ENCODE results near the gene FBXO44.

The FBXO44 gene

DNA sequence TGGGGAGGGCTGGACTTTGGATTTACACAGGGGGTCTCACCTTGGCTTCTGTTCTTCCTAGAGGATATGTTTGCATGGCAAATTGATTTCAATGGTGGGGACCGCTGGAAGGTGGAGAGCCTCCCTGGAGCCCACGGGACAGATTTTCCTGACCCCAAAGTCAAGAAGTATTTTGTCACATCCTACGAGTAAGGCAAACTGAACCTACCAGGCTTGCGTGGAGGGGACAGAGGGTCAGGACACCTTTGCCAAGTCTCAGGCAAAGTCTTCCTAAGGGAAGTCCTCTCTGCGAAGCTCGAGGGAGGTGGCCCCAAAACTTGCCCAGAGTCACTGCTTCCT is 16.5 kb downstream of the FBXO44 start:
- peaks cover 22% of the 10 kb centered on the region for H3K36me3 ChIP-seq (ENCODE audit: control insufficient read depth, low read length)
- no peak for TF ChIP-seq CTCF (IDR thresholded peaks at IDR 0.05; ENCODE audit: low read depth, low read length, poor library complexity, severe bottlenecking)
- TF ChIP-seq EZH2phosphoT487 (IDR thresholded peaks at IDR 0.05; ENCODE audit: borderline replicate concordance, low read length) = no peak
- no peak overlapping the region for H3K27ac ChIP-seq (ENCODE audit: low read depth, low read length)
- no peak overlapping the region for H3K4me3 ChIP-seq (ENCODE audit: low read length)
- no peaks in the 10 kb centered on the region for H3K4me1 ChIP-seq (ENCODE audit: control insufficient read depth, low read length)
- no peaks in the 10 kb centered on the region for H3K79me2 ChIP-seq (ENCODE audit: control insufficient read depth, low read length)
- H4K20me1 ChIP-seq (ENCODE audit: control insufficient read depth, insufficient read depth, low read depth, low read length) = no peaks in the 10 kb centered on the region
- no peak overlapping the region for H3K4me2 ChIP-seq (ENCODE audit: low read length)
- H3K27me3 ChIP-seq (ENCODE audit: control insufficient read depth, low read length) = no peaks in the 10 kb centered on the region
- H3K9me3 ChIP-seq (ENCODE audit: control insufficient read depth, insufficient read depth, low read length) = no peaks in the 10 kb centered on the region
- no peaks in the 10 kb centered on the region for H3F3A ChIP-seq (ENCODE audit: control insufficient read depth, insufficient read depth)
- no peaks in the 10 kb centered on the region for H3K9me2 ChIP-seq (replicated peaks; ENCODE audit: control insufficient read depth, low read length)

DNA sequence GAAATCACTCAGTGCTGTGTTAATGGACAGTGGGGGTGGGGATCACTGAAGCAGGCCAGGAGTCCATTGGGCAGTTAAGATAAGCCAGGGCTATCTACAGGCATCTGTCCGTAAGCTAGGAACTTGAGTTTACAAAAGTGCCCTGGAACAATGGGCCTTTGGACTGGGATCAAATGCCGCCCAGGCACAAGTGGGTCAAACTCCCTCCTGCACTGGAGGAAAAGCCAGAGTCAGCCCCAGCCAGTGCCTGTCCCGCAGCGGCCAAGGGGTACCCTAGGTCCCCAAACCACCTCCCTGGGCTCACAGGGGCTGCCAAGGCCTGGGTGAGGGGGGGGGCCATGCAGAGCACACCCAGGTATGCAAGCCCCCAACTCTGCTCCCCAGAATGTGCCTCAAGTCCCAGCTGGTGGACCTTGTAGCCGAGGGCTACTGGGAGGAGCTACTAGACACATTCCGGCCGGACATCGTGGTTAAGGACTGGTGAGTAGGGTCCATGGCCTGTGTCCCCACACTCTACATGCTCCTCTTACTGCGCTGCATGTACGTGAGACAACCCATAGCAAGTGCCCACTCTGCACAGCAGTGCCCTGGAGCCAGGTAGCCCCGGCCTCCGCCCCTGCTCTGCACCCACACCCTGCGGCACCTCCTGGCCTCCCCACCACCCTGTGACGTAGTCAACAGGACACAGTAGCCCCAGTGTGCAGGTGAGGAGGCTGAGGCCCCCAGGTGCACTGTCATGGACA is 17.0 kb downstream of the FBXO44 start:
- Histone ChIP-seq H4K20me1 (ENCODE audit: control insufficient read depth, insufficient read depth, low read depth, low read length) (no peaks in the 10 kb centered on the region), H3K4me3 (ENCODE audit: low read length) (no peak overlapping the region), H3K36me3 (ENCODE audit: control insufficient read depth, low read length) (peaks cover 28% of the 10 kb centered on the region), H3K4me1 (ENCODE audit: control insufficient read depth, low read length) (no peaks in the 10 kb centered on the region), H3K27ac (ENCODE audit: low read depth, low read length) (no peak overlapping the region), H3K9me2 (replicated peaks; ENCODE audit: control insufficient read depth, low read length) (no peaks in the 10 kb centered on the region), H3K79me2 (ENCODE audit: control insufficient read depth, low read length) (no peaks in the 10 kb centered on the region), H3F3A (ENCODE audit: control insufficient read depth, insufficient read depth) (no peaks in the 10 kb centered on the region), H3K27me3 (ENCODE audit: control insufficient read depth, low read length) (no peaks in the 10 kb centered on the region), H3K4me2 (ENCODE audit: low read length) (no peak overlapping the region), H3K9me3 (ENCODE audit: control insufficient read depth, insufficient read depth, low read length) (no peaks in the 10 kb centered on the region)
- TF ChIP-seq EZH2phosphoT487 (IDR thresholded peaks at IDR 0.05; ENCODE audit: borderline replicate concordance, low read length) (no peak), CTCF (IDR thresholded peaks at IDR 0.05; ENCODE audit: low read depth, low read length, poor library complexity, severe bottlenecking) (no peak)

DNA sequence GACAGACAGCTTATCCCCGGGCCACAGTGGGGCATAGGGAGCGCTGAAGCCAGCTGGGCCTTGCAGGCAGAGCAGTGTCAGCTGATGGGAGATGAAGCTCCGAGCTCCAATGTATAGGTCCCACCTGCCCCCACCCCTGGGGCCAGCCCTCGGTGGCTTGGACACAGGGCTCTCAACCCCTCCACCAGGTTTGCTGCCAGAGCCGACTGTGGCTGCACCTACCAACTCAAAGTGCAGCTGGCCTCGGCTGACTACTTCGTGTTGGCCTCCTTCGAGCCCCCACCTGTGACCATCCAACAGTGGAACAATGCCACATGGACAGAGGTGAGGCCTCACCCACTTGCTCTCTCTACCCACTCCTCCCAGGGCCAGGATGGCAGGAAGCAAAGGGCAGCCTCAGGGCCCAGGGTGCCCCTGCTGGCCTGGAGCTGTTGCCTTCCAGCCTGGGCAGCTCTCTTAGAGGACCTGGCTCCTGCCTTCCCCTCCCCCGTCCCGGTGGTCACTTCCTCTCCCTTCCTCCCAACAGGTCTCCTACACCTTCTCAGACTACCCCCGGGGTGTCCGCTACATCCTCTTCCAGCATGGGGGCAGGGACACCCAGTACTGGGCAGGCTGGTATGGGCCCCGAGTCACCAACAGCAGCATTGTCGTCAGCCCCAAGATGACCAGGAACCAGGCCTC is 18.6 kb downstream of the FBXO44 start:
- TF ChIP-seq EZH2phosphoT487 (IDR thresholded peaks at IDR 0.05; ENCODE audit: borderline replicate concordance, low read length) = no peak
- TF ChIP-seq CTCF (IDR thresholded peaks at IDR 0.05; ENCODE audit: low read depth, low read length, poor library complexity, severe bottlenecking) = no peak
- no peaks in the 10 kb centered on the region for H3K27me3 ChIP-seq (ENCODE audit: control insufficient read depth, low read length)
- no peaks in the 10 kb centered on the region for H3F3A ChIP-seq (ENCODE audit: control insufficient read depth, insufficient read depth)
- no peak overlapping the region for H3K27ac ChIP-seq (ENCODE audit: low read depth, low read length)
- H3K79me2 ChIP-seq (ENCODE audit: control insufficient read depth, low read length) = no peaks in the 10 kb centered on the region
- H3K9me2 ChIP-seq (replicated peaks; ENCODE audit: control insufficient read depth, low read length) = no peaks in the 10 kb centered on the region
- H3K36me3 ChIP-seq (ENCODE audit: control insufficient read depth, low read length) = peaks cover 33% of the 10 kb centered on the region
- no peaks in the 10 kb centered on the region for H3K9me3 ChIP-seq (ENCODE audit: control insufficient read depth, insufficient read depth, low read length)
- H3K4me3 ChIP-seq (ENCODE audit: low read length) = no peak overlapping the region
- H3K4me1 ChIP-seq (ENCODE audit: control insufficient read depth, low read length) = no peaks in the 10 kb centered on the region; the same call in 1 of the 2 replicates
- no peak overlapping the region for H3K4me2 ChIP-seq (ENCODE audit: low read length)
- H4K20me1 ChIP-seq (ENCODE audit: control insufficient read depth, insufficient read depth, low read depth, low read length) = no peaks in the 10 kb centered on the region

All from DOHH2 (cell line).